Measurements from ENCODE around the gene OCA2.

- no peak for TF ChIP-seq CTCF (conservative IDR thresholded peaks at IDR 0.05; ENCODE audit: low read depth, low read length)
- TF ChIP-seq EZH2 (IDR thresholded peaks at IDR 0.05; ENCODE audit: borderline replicate concordance, low read depth, low read length, poor library complexity, severe bottlenecking), result no peak
These were observed 105.6 kb downstream of the OCA2 start for GRCh38 chr15:27993544-27993943.
